Nephron progenitor cell (in vitro differentiated cells): Measurements from ENCODE around the gene LETMD1.
A peak's percentile ranks its signal among the peaks of the same experiment; 100 is the strongest.
"Not testable (repeated sequence)": the region's sequence is repeated elsewhere in the genome, so short reads cannot be mapped to it uniquely, and the experiment has no call there.

Source experiments
- DNase-seq: peaks from one replicate; pipeline ENCODE4 v3.0.0; 2021
- H3K27ac Mint-ChIP-seq: 2 replicates; pipeline ENCODE4 v1.8.0; 2021; ENCODE audit warnings: mild to moderate bottlenecking, moderate library complexity, mixed read lengths
- H3K27me3 Mint-ChIP-seq: 2 replicates; pipeline ENCODE4 v1.8.0; 2021; ENCODE audit warnings: mild to moderate bottlenecking, low read depth, mixed read lengths; ENCODE audit not compliant: poor library complexity
- H3K36me3 Mint-ChIP-seq: 2 replicates; pipeline ENCODE4 v1.8.0; 2021; ENCODE audit warnings: low read depth, mixed read lengths
- H3K4me1 Mint-ChIP-seq: 2 replicates; pipeline ENCODE4 v1.8.0; 2021; ENCODE audit warnings: mixed read lengths
- H3K4me3 Mint-ChIP-seq: 2 replicates; pipeline ENCODE4 v1.8.0; 2021; ENCODE audit warnings: mild to moderate bottlenecking, moderate library complexity, mixed read lengths
- H3K9me3 Mint-ChIP-seq: 2 replicates; pipeline ENCODE4 v1.8.0; 2021; ENCODE audit warnings: mild to moderate bottlenecking, moderate library complexity, mixed read lengths
- CTCF ChIP-seq: fragments of 200-600 bp; sonication (generic); IDR thresholded peaks from 2 replicates; pipeline ENCODE4 v1.5.0; 2021; ENCODE audit warnings: antibody characterized with exemption

The LETMD1 gene

GRCh38 chr12:51013441-51013840 is 34.7 kb upstream of the LETMD1 start:
- H3K27me3 Mint-ChIP-seq, result no peaks in the 10 kb centered on the region
- H3K36me3 Mint-ChIP-seq, result peaks cover 7% of the 10 kb centered on the region
- H3K4me1 Mint-ChIP-seq, result peaks cover 27% of the 10 kb centered on the region
- H3K27ac Mint-ChIP-seq, result no peak overlapping the region
- no peak for DNase-seq
- no peak for TF ChIP-seq CTCF
- no peaks in the 10 kb centered on the region for H3K9me3 Mint-ChIP-seq
- no peak overlapping the region for H3K4me3 Mint-ChIP-seq

GRCh38 chr12:51014467-51014866 is 33.7 kb upstream of the LETMD1 start:
- H3K36me3 Mint-ChIP-seq, H3K9me3 Mint-ChIP-seq, H3K4me3 Mint-ChIP-seq, DNase-seq, H3K27me3 Mint-ChIP-seq: not testable (repeated sequence)
- peak overlapping the region; percentile 51 for H3K27ac Mint-ChIP-seq
- peaks cover 20% of the 10 kb centered on the region for H3K4me1 Mint-ChIP-seq

- H3K4me1 Mint-ChIP-seq, result peaks cover 28% of the 10 kb centered on the region
- H3K27me3 Mint-ChIP-seq, result no peaks in the 10 kb centered on the region
- H3K27ac Mint-ChIP-seq, result peak overlapping the region; percentile 15
- H3K4me3 Mint-ChIP-seq, result no peak overlapping the region
- peaks cover 15% of the 10 kb centered on the region for H3K36me3 Mint-ChIP-seq
- no peaks in the 10 kb centered on the region for H3K9me3 Mint-ChIP-seq
- DNase-seq, result no peak
- TF ChIP-seq CTCF, result no peak
These were observed 30.7 kb upstream of the LETMD1 start for GRCh38 chr12:51017452-51017851.

- no peak overlapping the region for H3K27ac Mint-ChIP-seq
- no peak for TF ChIP-seq CTCF
- peaks cover 26% of the 10 kb centered on the region for H3K4me1 Mint-ChIP-seq
- no peaks in the 10 kb centered on the region for H3K27me3 Mint-ChIP-seq
- no peaks in the 10 kb centered on the region for H3K9me3 Mint-ChIP-seq
- peaks cover 15% of the 10 kb centered on the region for H3K36me3 Mint-ChIP-seq
- no peak overlapping the region for H3K4me3 Mint-ChIP-seq
- no peak for DNase-seq
These were observed 29.2 kb upstream of the LETMD1 start for GRCh38 chr12:51018956-51019355.

GRCh38 chr12:51019927-51020326 is 28.2 kb upstream of the LETMD1 start:
- Mint-ChIP-seq H3K9me3 (no peaks in the 10 kb centered on the region), H3K27me3 (no peaks in the 10 kb centered on the region), H3K27ac (no peak overlapping the region), H3K4me3 (no peak overlapping the region), H3K36me3 (peaks cover 15% of the 10 kb centered on the region), H3K4me1 (peaks cover 35% of the 10 kb centered on the region)
- TF ChIP-seq CTCF, result no peak
- DNase-seq, result no peak

GRCh38 chr12:51020448-51021182 is 27.5 kb upstream of the LETMD1 start:
- TF ChIP-seq CTCF, result no peak
- Mint-ChIP-seq H3K4me1 (peaks cover 42% of the 10 kb centered on the region), H3K4me3 (peak overlapping the region; percentile 28), H3K27ac (peak overlapping the region; percentile 71), H3K27me3 (no peaks in the 10 kb centered on the region), H3K36me3 (peaks cover 15% of the 10 kb centered on the region), H3K9me3 (no peaks in the 10 kb centered on the region)
- DNase-seq, result no peak
